ENCODE data around the gene INS.

The INS gene

DNA sequence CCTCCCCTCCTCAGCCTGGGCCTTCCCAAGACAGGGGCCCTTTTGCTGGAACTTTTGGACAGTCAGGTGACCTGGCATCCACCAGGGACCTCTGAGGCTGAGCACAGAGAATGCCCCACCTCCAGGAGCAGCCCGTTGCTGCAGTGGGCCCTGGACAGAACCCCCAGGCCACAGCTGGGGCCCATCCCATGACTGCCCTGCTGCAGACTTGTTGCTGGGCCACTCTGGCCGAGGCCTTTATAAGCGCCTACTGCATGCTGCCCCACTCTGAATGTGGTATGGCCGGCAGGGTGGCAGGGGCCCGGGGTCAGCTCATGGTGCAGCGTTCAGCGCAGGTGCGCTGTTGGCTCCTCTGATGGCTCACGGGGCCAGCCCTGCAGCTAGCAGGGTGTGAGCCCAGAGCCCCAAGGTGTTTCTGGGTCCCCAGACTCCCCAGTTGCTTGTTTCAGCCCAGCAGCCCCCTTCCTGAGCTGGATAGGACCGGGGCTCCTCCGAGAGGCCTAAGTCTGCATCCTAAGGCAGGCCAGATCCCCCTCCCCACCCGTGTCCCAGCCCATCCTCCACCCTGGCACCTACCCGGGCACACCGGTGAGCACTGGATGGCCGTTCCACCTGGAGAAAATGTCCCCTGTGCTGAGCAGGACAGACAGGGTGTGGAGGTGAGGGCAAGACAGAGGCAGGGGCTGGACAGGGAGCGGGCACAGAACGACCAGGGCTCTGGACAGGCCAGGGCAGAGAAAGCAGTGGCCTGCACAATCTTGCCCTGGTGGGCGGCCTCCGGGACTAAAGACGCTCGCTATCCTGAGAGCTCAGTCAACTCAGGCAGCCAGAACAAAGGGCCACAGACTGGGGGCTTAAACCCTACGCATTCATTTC lies 38.7 kb upstream of the INS start:
- Histone ChIP-seq H3K4me1 (ENCODE audit: insufficient read depth, poor library complexity, severe bottlenecking) (peaks cover 15% of the 10 kb centered on the region), H3K27me3 (ENCODE audit: insufficient read depth, poor library complexity, severe bottlenecking) (no peaks in the 10 kb centered on the region), H3K27ac (ENCODE audit: poor library complexity, severe bottlenecking) (no peak overlapping the region), H3K4me3 (ENCODE audit: severe bottlenecking) (no peak overlapping the region), H3K9me3 (ENCODE audit: severe bottlenecking) (no peaks in the 10 kb centered on the region), H3K36me3 (ENCODE audit: low read depth) (no peaks in the 10 kb centered on the region)
- DNase-seq (ENCODE audit: low spot score) (no peak), ATAC-seq (ENCODE audit: low read depth) (no peak)
- TF ChIP-seq, protein P1, sequence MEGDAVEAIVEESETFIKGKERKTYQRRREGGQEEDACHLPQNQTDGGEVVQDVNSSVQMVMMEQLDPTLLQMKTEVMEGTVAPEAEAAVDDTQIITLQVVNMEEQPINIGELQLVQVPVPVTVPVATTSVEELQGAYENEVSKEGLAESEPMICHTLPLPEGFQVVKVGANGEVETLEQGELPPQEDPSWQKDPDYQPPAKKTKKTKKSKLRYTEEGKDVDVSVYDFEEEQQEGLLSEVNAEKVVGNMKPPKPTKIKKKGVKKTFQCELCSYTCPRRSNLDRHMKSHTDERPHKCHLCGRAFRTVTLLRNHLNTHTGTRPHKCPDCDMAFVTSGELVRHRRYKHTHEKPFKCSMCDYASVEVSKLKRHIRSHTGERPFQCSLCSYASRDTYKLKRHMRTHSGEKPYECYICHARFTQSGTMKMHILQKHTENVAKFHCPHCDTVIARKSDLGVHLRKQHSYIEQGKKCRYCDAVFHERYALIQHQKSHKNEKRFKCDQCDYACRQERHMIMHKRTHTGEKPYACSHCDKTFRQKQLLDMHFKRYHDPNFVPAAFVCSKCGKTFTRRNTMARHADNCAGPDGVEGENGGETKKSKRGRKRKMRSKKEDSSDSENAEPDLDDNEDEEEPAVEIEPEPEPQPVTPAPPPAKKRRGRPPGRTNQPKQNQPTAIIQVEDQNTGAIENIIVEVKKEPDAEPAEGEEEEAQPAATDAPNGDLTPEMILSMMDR (IDR thresholded peaks at IDR 0.05; ENCODE audit: poor library complexity, severe bottlenecking) = no peak

DNA sequence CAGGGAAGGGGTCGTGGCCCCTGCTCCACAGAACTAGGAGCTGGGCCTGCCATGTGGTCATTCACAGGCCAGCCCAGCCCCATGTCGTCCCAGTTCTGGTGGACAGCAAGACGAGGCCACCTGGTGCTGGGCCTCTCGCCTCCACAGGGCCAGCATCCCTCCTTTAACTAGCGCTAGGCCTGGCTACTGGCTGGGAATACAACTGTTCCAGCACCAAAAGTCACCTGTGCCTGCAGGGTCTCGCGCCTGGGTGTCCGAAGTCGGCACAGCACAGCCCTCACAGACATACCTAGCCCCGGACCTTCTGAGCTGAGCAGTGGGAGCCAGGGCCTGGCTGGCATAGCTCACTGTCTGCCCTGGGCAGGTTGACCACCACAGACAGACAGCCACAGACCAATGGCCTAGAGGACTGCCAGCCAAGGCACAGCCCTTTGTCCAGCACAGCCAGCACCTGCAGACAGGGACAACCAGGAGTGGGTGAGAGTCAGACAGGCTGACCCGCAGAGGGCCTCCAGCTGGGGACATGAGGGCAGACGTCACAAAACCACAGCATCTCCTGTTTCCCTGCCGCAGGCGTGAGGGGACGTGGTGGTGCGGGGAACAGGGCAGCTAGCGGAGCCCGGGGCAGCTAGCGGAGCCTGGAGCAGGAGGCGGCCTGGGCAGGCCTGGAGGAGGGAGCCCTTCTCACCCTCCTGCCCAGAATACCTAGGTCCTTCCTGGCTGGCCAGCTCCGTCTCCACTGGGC lies 37.8 kb upstream of the INS start:
- DNase-seq (ENCODE audit: low spot score) (no peak), ATAC-seq (ENCODE audit: low read depth) (0 out of 3 replicates have a peak, but pooled peaks have one; percentile 2)
- TF ChIP-seq, protein P1 (IDR thresholded peaks at IDR 0.05; ENCODE audit: poor library complexity, severe bottlenecking) = no peak
- H3K27me3 ChIP-seq (ENCODE audit: insufficient read depth, poor library complexity, severe bottlenecking) = no peaks in the 10 kb centered on the region
- H3K36me3 ChIP-seq (ENCODE audit: low read depth) = no peaks in the 10 kb centered on the region
- no peak overlapping the region for H3K27ac ChIP-seq (ENCODE audit: poor library complexity, severe bottlenecking)
- H3K4me1 ChIP-seq (ENCODE audit: insufficient read depth, poor library complexity, severe bottlenecking) = peaks cover 16% of the 10 kb centered on the region
- no peaks in the 10 kb centered on the region for H3K9me3 ChIP-seq (ENCODE audit: severe bottlenecking)
- H3K4me3 ChIP-seq (ENCODE audit: severe bottlenecking) = no peak overlapping the region

DNA sequence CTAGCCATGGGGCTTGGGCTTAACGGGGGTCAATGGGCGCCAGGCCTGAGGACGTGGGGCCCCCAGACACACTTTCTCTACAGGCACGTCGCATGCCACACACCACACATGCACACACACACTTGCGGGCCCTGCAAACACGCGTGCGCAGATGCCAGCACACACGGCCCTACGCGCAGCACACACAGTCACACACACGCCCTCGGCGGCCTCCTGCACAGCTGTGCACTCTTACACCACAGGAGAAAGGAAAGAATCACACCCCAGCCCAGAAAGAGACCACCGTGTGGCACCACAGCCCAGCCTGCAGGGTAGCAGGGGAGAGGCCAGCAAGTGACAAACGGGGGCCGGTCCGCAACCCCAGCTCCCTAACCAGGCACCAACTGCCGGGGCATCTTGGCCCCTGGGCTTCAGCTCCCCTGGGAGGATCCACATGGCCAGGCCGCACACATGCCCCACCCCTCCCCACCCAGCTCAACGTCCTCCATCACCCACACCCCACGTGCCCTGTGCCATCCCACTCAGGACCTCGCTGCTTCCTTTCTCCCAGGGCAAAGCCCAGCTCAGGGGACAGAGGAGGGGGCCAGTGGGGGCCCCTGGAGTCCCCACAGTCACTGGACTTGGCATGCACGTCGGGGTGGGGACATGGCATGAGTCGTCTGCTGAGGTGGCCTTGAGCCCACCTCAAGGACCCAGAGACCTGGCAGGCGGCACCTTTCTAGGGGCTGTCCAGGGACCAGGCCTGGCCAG lies 36.9 kb upstream of the INS start:
- Histone ChIP-seq H3K9me3 (ENCODE audit: severe bottlenecking) (no peaks in the 10 kb centered on the region), H3K36me3 (ENCODE audit: low read depth) (no peaks in the 10 kb centered on the region), H3K27me3 (ENCODE audit: insufficient read depth, poor library complexity, severe bottlenecking) (no peaks in the 10 kb centered on the region), H3K4me3 (ENCODE audit: severe bottlenecking) (no peak overlapping the region), H3K27ac (ENCODE audit: poor library complexity, severe bottlenecking) (no peak overlapping the region), H3K4me1 (ENCODE audit: insufficient read depth, poor library complexity, severe bottlenecking) (peaks cover 21% of the 10 kb centered on the region)
- ATAC-seq (ENCODE audit: low read depth) (no peak), DNase-seq (ENCODE audit: low spot score) (no peak)
- TF ChIP-seq, protein P1 (IDR thresholded peaks at IDR 0.05; ENCODE audit: poor library complexity, severe bottlenecking) = no peak

DNA sequence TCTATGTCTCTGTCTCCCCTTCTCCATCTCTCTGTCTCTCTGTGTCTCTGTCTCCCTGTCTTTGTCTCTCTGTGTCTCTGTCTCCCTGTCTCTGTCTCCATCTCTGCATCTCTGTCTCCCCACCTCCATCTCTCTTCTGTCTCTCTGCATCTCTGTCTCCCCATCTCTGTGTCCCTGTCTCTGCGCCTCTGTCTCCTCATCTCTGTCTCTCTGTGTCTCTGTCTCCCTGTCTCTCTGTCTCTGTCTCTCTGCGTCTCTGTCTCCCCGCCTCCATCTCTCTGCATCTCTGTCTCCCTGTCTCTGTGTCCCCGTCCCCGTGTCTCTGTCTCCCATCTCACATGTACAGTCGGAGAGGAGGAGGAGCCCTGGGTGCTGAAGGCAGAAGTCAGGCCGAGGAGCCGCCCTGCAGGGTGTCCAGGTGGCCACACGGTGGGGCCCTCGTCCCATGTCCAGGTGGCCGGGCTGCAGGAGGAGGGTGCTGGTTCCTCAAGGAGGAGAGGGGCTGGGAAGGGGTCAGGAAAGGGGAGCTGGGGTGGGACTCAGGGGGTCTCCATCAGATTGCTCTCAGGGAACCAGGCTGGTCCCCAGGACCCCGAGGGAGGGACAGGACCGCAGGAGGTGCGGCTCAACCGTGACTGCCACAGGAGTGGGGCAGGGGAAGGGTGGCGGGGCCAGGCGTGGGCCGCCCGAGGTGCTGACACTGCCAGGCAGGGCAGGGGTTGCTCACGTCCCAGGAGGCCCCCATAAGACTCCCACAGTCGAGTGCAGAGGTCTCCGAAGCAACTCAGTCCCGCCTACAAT lies 36.2 kb upstream of the INS start:
- ATAC-seq (ENCODE audit: low read depth) (peak; percentile 81), DNase-seq (ENCODE audit: low spot score) (no peak)
- TF ChIP-seq, protein P1 (IDR thresholded peaks at IDR 0.05; ENCODE audit: poor library complexity, severe bottlenecking) = peak; percentile 92
- Histone ChIP-seq H3K36me3 (ENCODE audit: low read depth) (no peaks in the 10 kb centered on the region), H3K27me3 (ENCODE audit: insufficient read depth, poor library complexity, severe bottlenecking) (no peaks in the 10 kb centered on the region), H3K4me3 (ENCODE audit: severe bottlenecking) (no peak overlapping the region), H3K9me3 (ENCODE audit: severe bottlenecking) (no peaks in the 10 kb centered on the region), H3K4me1 (ENCODE audit: insufficient read depth, poor library complexity, severe bottlenecking) (peaks cover 13% of the 10 kb centered on the region), H3K27ac (ENCODE audit: poor library complexity, severe bottlenecking) (no peak overlapping the region)
